Transverse colon (tissue), 4 donors: Measurements from ENCODE around the gene SYT14. TPM values are rescaled to one million over a fixed set of nuclear protein-coding genes. Genes with fewer than 3 reads are reported as not detected.

Source experiments
- DNase-seq: peaks from one replicate; pipeline ENCODE4 v3.0.0-alpha.2; 2019
- H3K27ac ChIP-seq, 4 donors: fragments of 200-600 bp; sonication (generic); 2 replicates each; pipeline ENCODE4 v1.5.1; 2016 to 2018; ENCODE audit warnings: inconsistent platforms in 4 of 4
- H3K27me3 ChIP-seq: fragments of 200-600 bp; sonication (generic); 2 replicates; pipeline ENCODE4 v1.5.1; 2017; ENCODE audit warnings: inconsistent platforms
- H3K36me3 ChIP-seq, 4 donors: fragments of 200-600 bp; sonication (generic); 2 replicates each; pipeline ENCODE4 v1.5.1; 2017 to 2019; ENCODE audit warnings: inconsistent platforms in 4 of 4
- H3K4me1 ChIP-seq, 4 donors: fragments of 200-600 bp; sonication (generic); 2 replicates each; pipeline ENCODE4 v1.5.1; 2017 to 2020; ENCODE audit warnings: inconsistent platforms in 4 of 4
- H3K4me3 ChIP-seq, 4 donors: fragments of 200-600 bp; sonication (generic); 1 replicate in 1 of 4; 2 replicates in 3 of 4; pipeline versions ENCODE4 v1.5.1 to v1.6.1; 2017 to 2019; ENCODE audit warnings: inconsistent platforms in 4 of 4
- H3K9me3 ChIP-seq, 2 donors: fragments of 200-600 bp; sonication (generic); 2 replicates each; pipeline ENCODE4 v1.5.1; 2017 to 2019; ENCODE audit warnings: inconsistent platforms in 2 of 2
- CTCF ChIP-seq, 5 experiments: fragments of 200-600 bp in 3 of 5; fragments of 450-650 bp in 2 of 5; sonication (generic) in 3 of 5; IDR thresholded peaks; 1 replicate in 2 of 5; 2 replicates in 3 of 5; pipeline ENCODE4 v1.5.1; 2016 to 2017; ENCODE audit warnings: antibody characterized with exemption in 5 of 5, inconsistent platforms in 3 of 5, mild to moderate bottlenecking in 2 of 5, moderate library complexity in 1 of 5
- EP300 ChIP-seq: sonication (generic); formaldehyde crosslinking; IDR thresholded peaks from one replicate; pipeline ENCODE4 v1.6.1; 2017; ENCODE audit warnings: antibody characterized with exemption, low read depth
- POLR2A ChIP-seq: fragments of 450-650 bp; IDR thresholded peaks from one replicate; pipeline ENCODE4 v1.6.1; 2016; ENCODE audit warnings: antibody characterized with exemption, mild to moderate bottlenecking, moderate library complexity
- POLR2AphosphoS5 ChIP-seq, 3 donors: sonication (generic); formaldehyde crosslinking; IDR thresholded peaks; one replicate each; pipeline ENCODE4 v1.6.1; 2016; ENCODE audit warnings: antibody characterized with exemption in 3 of 3
- WGBS, 2 donors: methylation state at CpG; one replicate each; pipeline ENCODE4 v1.1.5; 2018; ENCODE audit warnings: low coverage in 1 of 2; 5-methylcytosine and 5-hydroxymethylcytosine counted together
- in situ Hi-C, 4 donors: fragments of 200-750 bp; cut with MboI; loops; one replicate each; pipeline versions ENCODE4 v1.15.0 to v1.15.1; 2017; ENCODE audit warnings: low sequenced_read_pairs in 3 of 4, low pct_ligation_motif_present in 1 of 4, low pct_unique_long_range_greater_than_20kb in 1 of 4
- intact Hi-C: fragments of 100-400 bp; cut with DNase I; formaldehyde crosslinking; loops from one replicate; pipeline ENCODE4 v1.15.1; 2023; ENCODE audit warnings: low total_unique reads
- total RNA-seq, 4 donors: library from RNA; depleted of rRNA; stranded (reverse); fragments of >200 nt; gene quantifications; one replicate each; pipeline ENCODE4 v1.1.0, GENCODE V29; 2016

Gene SYT14
- total RNA-seq, 4 donors from 2014 or later = under 0.01 TPM; not detected in 3

GRCh38 chr1:210092366-210092765, 154.3 kb downstream of the SYT14 start:
- no peaks in the 10 kb centered on the region for H3K4me1 ChIP-seq
- intact Hi-C loops (no loop called here), in situ Hi-C loops (no loop called here)
- no peak overlapping the region for H3K27ac ChIP-seq
- H3K9me3 ChIP-seq = no peaks in the 10 kb centered on the region
- H3K27me3 ChIP-seq = no peaks in the 10 kb centered on the region
- H3K36me3 ChIP-seq = no peaks in the 10 kb centered on the region
- no peak overlapping the region for H3K4me3 ChIP-seq
- 77 to 100% methylated on average over 3 of the region's 3 CpGs for WGBS, 2 donors
- no peak for TF ChIP-seq POLR2AphosphoS5 (IDR thresholded peaks at IDR 0.05)
- no peak for TF ChIP-seq CTCF (IDR thresholded peaks at IDR 0.05)
- no peak for TF ChIP-seq EP300
- TF ChIP-seq POLR2A = no peak
- DNase-seq = no peak

- no peak for DNase-seq
- WGBS, 2 donors = 81 to 92% methylated on average over 3 of the region's 3 CpGs
These were observed 155.4 kb downstream of the SYT14 start for GRCh38 chr1:210093461-210093860.

GRCh38 chr1:210098356-210098755, 160.3 kb downstream of the SYT14 start:
- no peaks in the 10 kb centered on the region for H3K4me1 ChIP-seq
- TF ChIP-seq EP300 (no peak), CTCF (IDR thresholded peaks at IDR 0.05) (no peak), POLR2AphosphoS5 (IDR thresholded peaks at IDR 0.05) (no peak), POLR2A (no peak)
- 52 to 58% methylated on average over 3 of the region's 3 CpGs for WGBS, 2 donors
- no peaks in the 10 kb centered on the region for H3K27me3 ChIP-seq
- H3K4me3 ChIP-seq = no peak overlapping the region
- no peak for DNase-seq
- in situ Hi-C loops = no loop called here
- H3K27ac ChIP-seq = no peak overlapping the region
- no peaks in the 10 kb centered on the region for H3K9me3 ChIP-seq
- intact Hi-C loops = no loop called here
- H3K36me3 ChIP-seq = no peaks in the 10 kb centered on the region

More at GRCh38 chr1:210093461-210093860, 155.4 kb downstream of the SYT14 start:
- no peaks in the 10 kb centered on the region for H3K4me1 ChIP-seq
- H3K27me3 ChIP-seq = no peaks in the 10 kb centered on the region
- H3K27ac ChIP-seq = no peak overlapping the region
- TF ChIP-seq EP300 (no peak), CTCF (IDR thresholded peaks at IDR 0.05) (no peak), POLR2A (no peak), POLR2AphosphoS5 (IDR thresholded peaks at IDR 0.05) (no peak)
- in situ Hi-C loops = no loop called here
- no peaks in the 10 kb centered on the region for H3K36me3 ChIP-seq
- intact Hi-C loops = no loop called here
- no peak overlapping the region for H3K4me3 ChIP-seq
- H3K9me3 ChIP-seq = no peaks in the 10 kb centered on the region

GRCh38 chr1:210099921-210100320, 161.9 kb downstream of the SYT14 start:
- TF ChIP-seq CTCF (IDR thresholded peaks at IDR 0.05) = no peak
- no peak for TF ChIP-seq EP300
- no peak for TF ChIP-seq POLR2A
- no peak for TF ChIP-seq POLR2AphosphoS5 (IDR thresholded peaks at IDR 0.05)
- H3K36me3 ChIP-seq = no peaks in the 10 kb centered on the region
- in situ Hi-C loops = no loop called here
- no peaks in the 10 kb centered on the region for H3K9me3 ChIP-seq
- intact Hi-C loops = no loop called here
- H3K27me3 ChIP-seq = no peaks in the 10 kb centered on the region
- DNase-seq = no peak
- 66 to 75% methylated on average over 1 of the region's 1 CpG for WGBS, 2 donors
- H3K4me3 ChIP-seq = no peak overlapping the region
- no peak overlapping the region for H3K27ac ChIP-seq
- no peaks in the 10 kb centered on the region for H3K4me1 ChIP-seq
